Lower leg skin (tissue), 3 donors: ENCODE data around the gene SCPEP1.

Source experiments
- CTCF ChIP-seq, 3 donors: fragments of 450-650 bp; IDR thresholded peaks; one replicate each; pipeline ENCODE4 v1.5.1; 2016; ENCODE audit warnings: antibody characterized with exemption in 3 of 3, mild to moderate bottlenecking in 3 of 3, moderate library complexity in 2 of 3
- POLR2A ChIP-seq, 2 donors: fragments of 450-650 bp; IDR thresholded peaks; one replicate each; pipeline ENCODE4 v1.6.1; 2016 to 2017; ENCODE audit warnings: antibody characterized with exemption in 2 of 2, mild to moderate bottlenecking in 1 of 2, moderate library complexity in 1 of 2

GRCh38 chr17:56933151-56933745, 44.7 kb upstream of the SCPEP1 start:
- TF ChIP-seq CTCF (IDR thresholded peaks at IDR 0.05) (no peak), POLR2A (IDR thresholded peaks at IDR 0.05) (no peak)
